ENCODE measurements around the gene IKZF5. TPM values are rescaled to one million over a fixed set of nuclear protein-coding genes. Genes with fewer than 3 reads are reported as not detected.

IKZF5 gene
- total RNA-seq, 1 donor from 2014 or later = 17.4 TPM

- no peaks in the 10 kb centered on the region for H3K9me3 Mint-ChIP-seq
- H3K4me1 Mint-ChIP-seq (ENCODE audit: low read depth) = peaks cover 14% of the 10 kb centered on the region
- DNase-seq (ENCODE audit: low spot score) = no peak
- peaks cover 1% of the 10 kb centered on the region for H3K36me3 Mint-ChIP-seq (ENCODE audit: low read depth)
- H3K27me3 Mint-ChIP-seq (ENCODE audit: insufficient read depth) = no peaks in the 10 kb centered on the region
- H3K27ac Mint-ChIP-seq = no peak overlapping the region
- H3K4me3 Mint-ChIP-seq = no peak overlapping the region
- intact Hi-C loops (cut with micrococcal nuclease) = no loop called here
Measured at GRCh38 chr10:123027861-123028260, 19.3 kb upstream of the IKZF5 start.

DNA sequence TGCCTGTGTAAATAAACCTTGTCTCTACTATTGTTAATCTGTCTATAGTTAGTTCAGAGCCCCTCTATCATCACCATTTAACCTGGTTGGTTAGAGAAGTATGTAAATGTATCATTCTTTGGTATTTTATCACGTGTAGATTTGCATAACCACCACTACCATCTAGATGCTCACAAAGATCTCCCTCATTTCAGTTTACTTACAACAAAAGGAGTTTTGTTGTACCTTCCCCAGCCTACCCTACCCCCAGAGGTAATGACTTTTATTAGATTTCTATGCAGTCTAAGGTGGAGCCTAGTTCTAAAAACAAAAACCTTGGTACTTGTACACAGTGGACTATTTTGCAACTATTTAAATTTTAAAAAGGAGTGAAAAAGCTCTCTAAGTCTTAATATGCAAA lies 17.7 kb upstream of the IKZF5 start:
- no peaks in the 10 kb centered on the region for H3K9me3 Mint-ChIP-seq
- H3K27ac Mint-ChIP-seq = no peak overlapping the region
- H3K4me1 Mint-ChIP-seq (ENCODE audit: low read depth) = peaks cover 14% of the 10 kb centered on the region
- no peak for DNase-seq (ENCODE audit: low spot score)
- H3K4me3 Mint-ChIP-seq = no peak overlapping the region
- no peaks in the 10 kb centered on the region for H3K27me3 Mint-ChIP-seq (ENCODE audit: insufficient read depth)
- peaks cover 1% of the 10 kb centered on the region for H3K36me3 Mint-ChIP-seq (ENCODE audit: low read depth)
- intact Hi-C loops (cut with micrococcal nuclease) = no loop called here

DNA sequence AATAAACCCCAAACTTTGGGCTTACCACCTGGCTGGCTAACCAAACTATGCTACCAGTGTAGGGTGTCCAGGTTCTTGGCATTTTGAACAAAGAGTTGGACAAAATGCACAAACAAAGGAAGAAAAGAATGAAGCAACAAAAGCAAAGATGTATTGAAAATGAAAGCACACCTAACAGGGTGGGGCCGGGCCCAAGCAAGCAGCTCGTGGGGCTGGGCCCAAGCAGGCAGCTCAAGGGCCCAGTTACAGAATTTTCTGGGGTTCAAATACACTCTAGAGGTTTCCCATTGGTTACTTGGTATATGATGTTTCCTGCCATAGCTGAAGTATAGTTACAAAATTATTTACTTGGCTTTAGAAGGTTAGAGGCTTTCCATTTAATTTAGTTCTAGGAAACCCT lies 15.9 kb upstream of the IKZF5 start:
- no peaks in the 10 kb centered on the region for H3K9me3 Mint-ChIP-seq
- peaks cover 14% of the 10 kb centered on the region for H3K4me1 Mint-ChIP-seq (ENCODE audit: low read depth)
- no peaks in the 10 kb centered on the region for H3K27me3 Mint-ChIP-seq (ENCODE audit: insufficient read depth)
- no peak overlapping the region for H3K27ac Mint-ChIP-seq
- no peak overlapping the region for H3K4me3 Mint-ChIP-seq
- H3K36me3 Mint-ChIP-seq (ENCODE audit: low read depth) = peaks cover 1% of the 10 kb centered on the region
- intact Hi-C loops (cut with micrococcal nuclease) = no loop called here
- DNase-seq (ENCODE audit: low spot score) = no peak

GRCh38 chr10:123021517-123021916 lies 12.9 kb upstream of the IKZF5 start:
- Mint-ChIP-seq H3K27ac (no peak overlapping the region), H3K9me3 (no peaks in the 10 kb centered on the region), H3K27me3 (ENCODE audit: insufficient read depth) (no peaks in the 10 kb centered on the region), H3K36me3 (ENCODE audit: low read depth) (no peaks in the 10 kb centered on the region), H3K4me1 (ENCODE audit: low read depth) (peaks cover 14% of the 10 kb centered on the region), H3K4me3 (no peak overlapping the region)
- intact Hi-C loops (cut with micrococcal nuclease) = loop anchor here (2.0 kb wide), 1 partner anchor 537 kb away; no protein-coding TSS in a partner anchor
- DNase-seq (ENCODE audit: low spot score) = no peak

DNA sequence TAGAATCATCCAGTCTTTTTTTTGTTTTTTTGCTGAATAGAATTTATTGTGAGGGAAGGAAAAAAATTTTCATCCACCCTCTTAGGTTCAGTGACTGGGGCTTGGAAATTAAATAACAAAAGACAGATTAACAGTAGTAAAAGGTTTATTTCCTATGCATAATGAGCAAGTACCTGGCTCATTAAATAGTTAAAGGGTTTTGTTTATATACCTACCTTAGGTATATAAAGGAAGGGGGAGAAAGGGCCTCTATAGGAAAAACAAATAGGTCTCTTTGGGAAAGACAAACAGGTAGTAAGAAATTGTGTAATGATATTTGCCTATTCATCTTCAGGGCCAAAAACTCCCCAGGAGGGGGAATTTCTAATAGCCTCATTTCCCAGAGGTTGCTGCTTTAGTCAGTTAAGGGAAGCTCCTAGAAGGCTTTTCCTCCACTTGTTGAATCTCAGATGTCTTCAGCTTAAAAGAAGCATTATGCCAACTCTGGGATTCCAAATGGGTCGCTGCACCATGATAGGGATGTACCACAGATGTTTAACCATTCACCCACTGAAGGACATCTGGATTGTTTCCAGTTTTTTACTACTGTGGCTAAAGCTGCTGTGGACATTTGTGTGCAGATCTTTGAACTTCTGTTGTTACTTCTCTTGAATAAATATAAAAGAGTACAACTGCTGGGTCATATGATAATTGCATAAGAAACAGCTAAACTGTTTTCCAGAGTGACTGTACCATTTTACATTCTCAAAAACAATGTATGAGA lies 11.5 kb upstream of the IKZF5 start:
- Mint-ChIP-seq H3K27ac (no peak overlapping the region), H3K4me1 (ENCODE audit: low read depth) (peaks cover 14% of the 10 kb centered on the region), H3K36me3 (ENCODE audit: low read depth) (peaks cover 2% of the 10 kb centered on the region), H3K9me3 (no peaks in the 10 kb centered on the region), H3K4me3 (no peak overlapping the region), H3K27me3 (ENCODE audit: insufficient read depth) (no peaks in the 10 kb centered on the region)
- intact Hi-C loops (cut with micrococcal nuclease) = loop anchor here (2.0 kb wide), 1 partner anchor 539 kb away; no protein-coding TSS in a partner anchor
- no peak for DNase-seq (ENCODE audit: low spot score)

DNA sequence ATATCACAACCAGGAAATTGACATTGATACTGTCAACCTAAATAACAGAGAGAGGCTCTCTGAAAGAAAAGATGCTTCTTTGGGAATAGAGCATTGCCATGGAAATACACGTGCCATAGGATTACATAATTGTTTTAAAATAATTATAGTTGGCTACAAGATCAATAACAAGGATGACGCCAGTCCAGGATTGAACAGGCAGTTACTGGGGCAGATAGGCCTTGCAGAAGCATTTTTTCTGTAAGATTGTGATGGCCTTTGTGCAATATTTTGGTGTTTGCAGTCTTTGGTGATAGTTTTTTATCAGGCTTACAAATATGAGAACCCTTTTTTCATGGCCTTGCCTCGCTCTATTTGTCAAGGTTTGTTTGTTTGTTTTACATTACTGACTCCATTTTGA lies 10.7 kb upstream of the IKZF5 start:
- H3K4me1 Mint-ChIP-seq (ENCODE audit: low read depth) = peaks cover 7% of the 10 kb centered on the region
- no peaks in the 10 kb centered on the region for H3K27me3 Mint-ChIP-seq (ENCODE audit: insufficient read depth)
- H3K36me3 Mint-ChIP-seq (ENCODE audit: low read depth) = peaks cover 2% of the 10 kb centered on the region

DNA sequence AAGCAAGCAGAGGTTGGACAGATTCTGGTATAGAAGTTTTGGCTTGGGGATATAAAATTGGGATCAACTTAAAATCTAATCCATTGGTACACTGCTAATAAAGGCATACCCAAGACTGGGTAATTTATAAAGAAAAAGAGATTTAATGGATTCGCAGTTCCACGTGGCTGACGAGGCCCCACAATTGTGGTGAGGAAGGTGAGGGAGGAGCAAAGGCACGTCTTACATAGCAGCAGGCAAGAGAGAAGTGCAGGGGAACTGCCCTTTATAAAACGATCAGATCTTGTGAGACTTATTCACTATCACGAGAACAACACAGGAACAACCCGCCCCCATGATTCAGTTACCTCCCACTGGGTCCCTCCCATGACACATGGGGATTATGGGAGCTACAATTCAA lies 9.9 kb upstream of the IKZF5 start:
- H3K4me3 Mint-ChIP-seq = no peak overlapping the region
- no peaks in the 10 kb centered on the region for H3K27me3 Mint-ChIP-seq (ENCODE audit: insufficient read depth)
- peaks cover 3% of the 10 kb centered on the region for H3K36me3 Mint-ChIP-seq (ENCODE audit: low read depth)
- intact Hi-C loops (cut with micrococcal nuclease) = no loop called here
- DNase-seq (ENCODE audit: low spot score) = no peak
- H3K9me3 Mint-ChIP-seq = no peaks in the 10 kb centered on the region
- no peak overlapping the region for H3K27ac Mint-ChIP-seq
- no peaks in the 10 kb centered on the region for H3K4me1 Mint-ChIP-seq (ENCODE audit: low read depth)

More for the DNA sequence above, 10.7 kb upstream of the IKZF5 start:
- DNase-seq (ENCODE audit: low spot score) = no peak
- Mint-ChIP-seq H3K9me3 (no peaks in the 10 kb centered on the region), H3K4me3 (no peak overlapping the region), H3K27ac (no peak overlapping the region)
- intact Hi-C loops (cut with micrococcal nuclease) = no loop called here

DNA sequence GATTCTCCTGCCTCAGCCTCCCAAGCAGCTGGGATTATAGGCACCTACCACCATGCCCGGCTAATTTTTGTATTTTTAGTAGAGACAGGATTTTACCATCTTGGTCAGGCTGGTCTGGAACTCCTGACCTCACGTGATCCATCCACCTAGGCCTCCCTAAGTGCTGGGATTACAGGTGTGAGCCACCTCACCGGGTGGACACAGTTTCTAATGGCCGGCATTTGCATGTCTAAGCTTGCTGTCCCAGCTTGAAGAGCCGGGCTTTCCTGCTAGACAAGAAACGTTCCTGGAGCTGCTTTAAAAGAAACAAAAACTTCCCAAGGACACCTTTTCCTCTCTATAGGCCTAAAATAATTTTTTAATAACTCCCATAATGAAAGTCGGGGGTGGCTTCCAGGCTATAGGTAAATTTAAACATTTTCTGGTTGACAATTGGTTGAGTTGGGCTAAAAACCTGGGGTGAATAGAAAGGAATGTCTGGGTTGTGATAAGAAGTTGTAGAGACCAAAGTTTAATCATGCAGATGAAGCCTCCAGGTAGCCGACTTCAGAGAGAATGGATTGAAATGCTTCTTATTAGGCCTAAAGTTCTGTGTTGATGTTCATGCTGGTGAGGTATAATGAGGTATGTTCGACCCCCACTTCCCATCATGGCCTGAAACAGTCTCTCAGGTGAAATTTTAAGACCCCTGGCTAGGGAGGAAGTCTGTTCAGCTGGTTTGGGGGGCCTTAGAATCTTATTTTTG lies 9.0 kb upstream of the IKZF5 start:
- H3K27me3 Mint-ChIP-seq (ENCODE audit: insufficient read depth) = no peaks in the 10 kb centered on the region
- H3K27ac Mint-ChIP-seq = no peak overlapping the region
- no peak for DNase-seq (ENCODE audit: low spot score)
- no peak overlapping the region for H3K4me3 Mint-ChIP-seq
- H3K4me1 Mint-ChIP-seq (ENCODE audit: low read depth) = no peaks in the 10 kb centered on the region
- no peaks in the 10 kb centered on the region for H3K9me3 Mint-ChIP-seq
- intact Hi-C loops (cut with micrococcal nuclease) = no loop called here
- H3K36me3 Mint-ChIP-seq (ENCODE audit: low read depth) = peaks cover 5% of the 10 kb centered on the region

DNA sequence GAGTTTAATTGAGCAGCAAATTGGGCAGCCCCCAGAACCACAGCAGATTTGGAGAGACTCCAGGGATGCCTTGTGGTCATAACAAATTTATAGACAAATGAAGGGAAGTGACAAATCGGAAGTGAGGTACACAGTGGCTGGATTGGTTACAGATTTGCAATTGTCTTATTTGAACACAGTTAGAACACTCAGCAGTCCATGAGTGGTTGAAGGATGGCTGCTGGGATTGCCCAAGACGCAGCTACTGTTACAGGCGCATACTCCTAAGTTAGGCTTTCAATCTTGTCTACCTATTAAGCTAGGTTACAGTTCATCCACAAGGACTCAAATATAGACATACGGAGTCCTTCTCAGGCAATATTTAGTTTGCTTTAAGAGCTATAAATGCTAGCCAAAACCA lies 7.6 kb upstream of the IKZF5 start:
- peaks cover 7% of the 10 kb centered on the region for H3K36me3 Mint-ChIP-seq (ENCODE audit: low read depth)
- DNase-seq (ENCODE audit: low spot score) = no peak
- no peak overlapping the region for H3K27ac Mint-ChIP-seq
- intact Hi-C loops (cut with micrococcal nuclease) = no loop called here
- H3K27me3 Mint-ChIP-seq (ENCODE audit: insufficient read depth) = no peaks in the 10 kb centered on the region
- no peak overlapping the region for H3K4me3 Mint-ChIP-seq
- no peaks in the 10 kb centered on the region for H3K4me1 Mint-ChIP-seq (ENCODE audit: low read depth)
- H3K9me3 Mint-ChIP-seq = no peaks in the 10 kb centered on the region

DNA sequence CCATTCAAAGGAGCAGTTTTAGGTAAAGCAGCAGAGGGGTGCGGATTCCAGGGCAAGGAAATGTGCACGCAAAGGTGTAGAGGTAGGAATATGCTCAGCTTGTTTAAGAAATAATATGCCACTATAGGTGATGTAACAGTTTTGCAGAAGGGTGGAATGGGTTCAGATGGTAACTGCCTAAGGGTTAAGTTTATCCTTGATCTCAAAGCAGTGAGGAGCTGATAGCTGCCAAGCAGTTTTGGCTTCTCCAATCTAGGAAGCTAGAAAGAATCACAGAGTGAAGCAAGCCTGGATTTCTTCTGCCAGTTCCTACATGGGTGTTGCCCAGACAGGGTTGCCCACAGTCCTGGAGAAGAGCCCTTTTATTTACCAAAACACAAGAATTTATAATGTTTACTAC lies 6.2 kb upstream of the IKZF5 start:
- peaks cover 13% of the 10 kb centered on the region for H3K4me1 Mint-ChIP-seq (ENCODE audit: low read depth)
- no peaks in the 10 kb centered on the region for H3K27me3 Mint-ChIP-seq (ENCODE audit: insufficient read depth)
- no peaks in the 10 kb centered on the region for H3K9me3 Mint-ChIP-seq
- DNase-seq (ENCODE audit: low spot score) = no peak
- intact Hi-C loops (cut with micrococcal nuclease) = no loop called here
- H3K27ac Mint-ChIP-seq = no peak overlapping the region
- H3K36me3 Mint-ChIP-seq (ENCODE audit: low read depth) = peaks cover 7% of the 10 kb centered on the region
- no peak overlapping the region for H3K4me3 Mint-ChIP-seq

DNA sequence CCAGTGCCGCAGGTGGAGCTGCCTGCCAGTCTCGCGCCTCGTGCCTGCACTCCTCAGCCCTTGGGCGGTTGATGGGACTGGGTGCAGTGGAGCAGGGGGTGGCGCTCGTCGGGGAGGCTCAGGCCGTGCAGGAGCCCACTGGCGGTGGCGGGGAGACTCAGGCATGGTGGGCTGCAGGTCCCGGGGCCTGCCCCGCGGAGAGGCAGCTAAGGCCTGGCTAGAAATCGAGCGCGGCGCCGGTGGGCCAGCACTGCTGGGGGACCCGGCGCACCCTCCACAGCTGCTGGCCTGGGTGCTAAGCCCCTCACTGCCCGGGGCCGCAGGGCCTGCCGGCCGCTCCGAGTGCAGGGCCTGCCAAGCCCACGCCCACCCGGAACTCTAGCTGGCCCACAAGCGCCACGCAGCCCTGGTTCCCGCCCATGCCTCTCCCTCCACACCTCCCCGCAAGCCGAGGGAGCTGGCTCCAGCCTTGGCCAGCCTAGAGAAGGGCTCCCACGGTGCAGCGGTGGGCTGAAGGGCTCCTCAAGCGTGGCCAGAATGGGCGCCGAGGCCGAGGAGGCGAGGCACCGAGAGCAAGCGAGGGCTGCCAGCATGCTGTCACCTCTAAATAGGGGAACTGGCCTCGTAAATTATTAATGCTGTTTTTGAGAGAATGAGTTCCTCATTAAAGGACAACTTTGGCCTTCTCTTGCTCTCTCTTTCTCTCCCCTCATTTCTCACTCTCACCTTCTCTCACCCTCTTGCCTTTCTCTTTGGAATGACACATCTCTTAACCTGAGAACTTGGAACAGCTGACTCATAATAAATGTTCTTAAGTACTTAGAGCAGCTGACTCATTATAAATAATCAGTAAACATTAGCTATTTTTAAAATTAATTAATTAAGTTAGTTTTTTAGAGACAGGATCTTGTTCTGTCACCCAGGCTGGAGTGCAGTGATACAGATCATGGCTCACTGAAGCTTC lies 5.1 kb upstream of the IKZF5 start:
- Mint-ChIP-seq H3K36me3 (ENCODE audit: low read depth) (peaks cover 7% of the 10 kb centered on the region), H3K4me1 (ENCODE audit: low read depth) (peaks cover 18% of the 10 kb centered on the region), H3K4me3 (no peak overlapping the region), H3K27me3 (ENCODE audit: insufficient read depth) (no peaks in the 10 kb centered on the region), H3K27ac (no peak overlapping the region), H3K9me3 (no peaks in the 10 kb centered on the region)
- intact Hi-C loops (cut with micrococcal nuclease) = no loop called here
- no peak for DNase-seq (ENCODE audit: low spot score)

DNA sequence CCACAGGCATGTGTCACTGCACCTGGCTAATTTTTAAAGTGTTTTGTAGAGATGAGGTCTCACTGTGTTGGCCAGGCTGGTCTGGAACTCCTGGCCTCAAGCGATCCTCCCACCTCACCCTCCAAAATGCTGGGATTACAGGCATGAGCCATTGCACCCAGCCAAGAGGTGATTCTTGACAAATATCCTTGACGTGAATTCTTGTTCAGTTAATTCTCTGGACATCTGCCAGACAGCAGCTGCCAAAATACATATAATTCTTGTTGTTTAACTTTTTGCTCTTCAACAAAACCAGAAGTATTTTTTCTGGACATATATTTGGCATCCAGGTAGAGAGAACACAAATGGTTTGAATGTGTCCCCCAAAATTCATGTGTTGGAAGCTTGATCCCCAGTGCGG lies 3.4 kb upstream of the IKZF5 start:
- Mint-ChIP-seq H3K4me1 (ENCODE audit: low read depth) (peaks cover 26% of the 10 kb centered on the region), H3K27ac (no peak overlapping the region), H3K4me3 (no peak overlapping the region), H3K27me3 (ENCODE audit: insufficient read depth) (no peaks in the 10 kb centered on the region), H3K36me3 (ENCODE audit: low read depth) (peaks cover 9% of the 10 kb centered on the region), H3K9me3 (no peaks in the 10 kb centered on the region)
- intact Hi-C loops (cut with micrococcal nuclease) = no loop called here
- DNase-seq (ENCODE audit: low spot score) = no peak
